ENCODE data around the gene SLC43A2.
"Not testable (repeated sequence)": the region's sequence is repeated elsewhere in the genome, so short reads cannot be mapped to it uniquely, and the experiment has no call there.

The SLC43A2 gene

DNA sequence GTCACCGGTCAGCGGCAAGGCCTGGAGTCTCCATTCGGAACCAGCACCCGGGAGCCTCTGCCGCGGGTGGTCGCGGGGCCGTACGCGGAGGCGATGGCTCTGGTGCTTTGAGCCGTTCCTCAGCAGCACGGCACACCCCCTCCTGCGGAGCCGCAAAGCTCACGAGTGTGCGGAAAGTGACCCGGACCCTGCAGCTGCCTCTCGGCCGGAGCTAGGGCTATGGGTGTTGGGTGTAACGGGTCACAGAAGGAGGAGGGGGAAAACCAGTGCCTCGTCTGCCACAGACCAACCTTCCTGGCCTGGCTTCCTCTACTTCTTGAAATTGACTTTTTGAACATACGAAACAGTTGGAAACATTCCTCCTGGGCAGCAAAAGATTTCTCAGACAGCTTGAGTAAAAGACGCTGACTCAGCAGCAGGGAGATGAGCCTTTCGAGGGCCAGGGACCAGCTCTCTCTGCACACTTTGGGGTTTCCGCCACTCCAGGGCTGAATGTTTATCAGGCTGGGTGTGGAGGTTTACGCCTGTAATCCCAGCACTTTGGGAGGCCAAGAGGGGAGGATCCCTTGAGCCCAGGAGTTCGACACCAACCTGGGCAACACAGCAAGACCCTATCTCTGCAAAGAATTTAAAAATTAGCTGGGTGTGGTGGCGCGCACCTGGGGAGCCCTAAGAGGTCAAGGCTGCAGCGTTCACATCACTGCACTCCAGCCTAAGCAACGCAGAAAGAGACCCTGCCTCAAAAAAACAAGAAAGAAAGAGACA lies 39.6 kb downstream of the SLC43A2 start:
- no peak for DNase-seq

DNA sequence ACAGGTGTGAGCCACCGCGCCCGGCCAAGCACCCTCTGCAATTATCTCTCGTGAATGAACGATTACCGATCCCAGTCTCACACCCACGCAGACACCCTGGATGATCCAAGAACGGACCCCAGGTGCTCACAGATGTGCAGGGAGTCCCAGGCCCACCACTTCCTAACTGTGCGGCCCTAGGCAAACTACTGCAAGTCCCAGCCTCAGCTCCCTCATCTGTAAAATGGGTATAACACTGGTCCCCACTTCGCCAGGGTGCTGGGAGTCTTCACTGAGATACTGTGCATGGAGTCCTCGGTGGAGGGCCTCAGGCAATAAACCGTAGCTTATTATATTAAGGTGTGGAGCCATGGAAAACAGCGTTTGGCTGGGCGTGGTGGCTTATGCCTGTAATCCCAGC lies 44.5 kb downstream of the SLC43A2 start:
- DNase-seq: no peak

DNA sequence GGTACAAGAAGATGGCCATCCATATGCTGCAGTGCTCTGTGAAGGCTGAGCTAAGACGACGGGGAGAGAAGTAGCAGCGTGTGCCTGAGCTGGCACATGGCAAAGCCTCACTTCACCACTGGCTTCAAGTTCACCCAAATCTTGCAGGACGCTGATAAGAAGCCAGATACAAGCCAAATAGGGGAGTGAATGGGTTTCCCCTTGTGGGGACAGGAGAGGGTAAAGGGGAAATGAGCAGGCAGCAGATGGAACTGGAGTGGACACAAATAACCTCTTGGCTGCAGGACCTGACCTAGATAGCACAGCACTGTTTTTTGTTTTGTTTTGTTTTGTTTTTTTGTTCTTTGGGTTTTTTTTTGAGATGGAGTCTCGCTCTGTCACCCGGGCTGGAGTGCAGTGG lies 45.1 kb downstream of the SLC43A2 start:
- no peak for DNase-seq

DNA sequence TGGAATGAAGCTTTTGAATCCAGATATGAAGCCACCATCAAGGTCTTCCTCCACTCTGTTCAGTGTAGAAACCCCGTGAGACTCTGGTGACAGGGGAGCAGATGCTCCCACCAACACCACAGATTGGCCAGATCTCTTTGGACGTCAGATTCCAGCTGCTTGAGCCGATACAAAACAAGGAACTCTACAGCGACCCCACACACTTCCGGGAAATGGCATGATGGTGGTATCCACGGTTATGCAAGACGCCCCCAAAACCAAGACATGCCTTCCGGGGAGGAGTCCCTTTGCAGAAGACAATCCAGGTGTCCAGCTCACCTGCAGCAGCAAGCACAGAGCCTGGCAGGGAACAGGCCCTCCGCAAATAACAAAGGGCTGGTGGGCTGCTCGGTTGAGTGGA lies 46.3 kb downstream of the SLC43A2 start:
- DNase-seq: no peak

DNA sequence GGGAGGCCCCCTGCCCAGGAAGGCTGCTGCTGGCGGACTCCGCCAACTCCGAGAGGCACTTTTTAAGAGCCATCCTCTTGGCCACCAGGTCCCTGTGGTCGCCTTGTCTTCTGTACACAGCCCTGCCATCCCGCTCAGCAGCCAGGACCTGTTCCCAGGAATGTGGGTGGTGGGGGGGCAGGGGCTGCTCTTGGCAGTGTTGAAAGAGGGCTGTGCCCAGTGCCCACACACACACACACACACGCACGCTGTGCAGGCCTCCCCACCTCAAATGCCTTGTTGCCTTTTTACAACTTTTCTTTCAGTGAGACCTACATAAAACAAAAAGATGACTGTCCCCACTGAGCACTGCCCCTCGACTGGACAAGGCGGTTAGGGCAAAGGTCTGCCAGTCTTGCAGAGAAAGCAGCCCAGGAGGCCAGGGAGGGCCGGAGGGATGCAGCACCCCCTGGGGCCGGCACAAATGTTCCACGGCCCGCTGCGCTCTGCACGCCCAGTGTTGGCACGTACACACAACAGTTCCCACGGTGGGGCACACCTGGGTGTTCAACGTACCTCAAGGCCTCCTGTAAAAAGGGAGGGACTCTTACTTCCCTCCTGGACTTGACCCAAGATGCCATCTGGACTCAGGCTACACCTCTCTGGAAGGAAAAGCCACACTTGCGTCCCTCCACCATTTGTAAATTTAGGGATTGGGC lies 47.5 kb downstream of the SLC43A2 start:
- DNase-seq: no peak

DNA sequence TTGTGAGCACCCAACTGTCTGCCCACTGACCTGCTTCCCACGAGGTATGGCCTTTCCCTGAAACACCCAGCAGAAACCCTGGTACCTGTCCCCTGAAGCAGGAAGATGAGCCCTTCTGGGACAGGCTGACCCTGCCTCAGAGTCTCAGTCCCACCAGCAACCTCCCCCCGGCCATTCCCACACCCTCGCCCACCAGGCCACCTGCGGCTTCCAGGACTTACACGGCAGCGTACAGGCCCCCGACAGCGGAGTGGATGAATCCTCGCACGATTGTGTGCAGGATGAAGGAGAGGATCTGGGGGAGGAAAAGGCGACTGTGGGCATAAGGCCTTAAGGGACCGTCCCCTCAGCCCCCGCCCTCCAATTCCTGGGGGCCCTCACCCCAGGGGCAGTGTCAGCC lies 50.6 kb downstream of the SLC43A2 start:
- DNase-seq: no peak

DNA sequence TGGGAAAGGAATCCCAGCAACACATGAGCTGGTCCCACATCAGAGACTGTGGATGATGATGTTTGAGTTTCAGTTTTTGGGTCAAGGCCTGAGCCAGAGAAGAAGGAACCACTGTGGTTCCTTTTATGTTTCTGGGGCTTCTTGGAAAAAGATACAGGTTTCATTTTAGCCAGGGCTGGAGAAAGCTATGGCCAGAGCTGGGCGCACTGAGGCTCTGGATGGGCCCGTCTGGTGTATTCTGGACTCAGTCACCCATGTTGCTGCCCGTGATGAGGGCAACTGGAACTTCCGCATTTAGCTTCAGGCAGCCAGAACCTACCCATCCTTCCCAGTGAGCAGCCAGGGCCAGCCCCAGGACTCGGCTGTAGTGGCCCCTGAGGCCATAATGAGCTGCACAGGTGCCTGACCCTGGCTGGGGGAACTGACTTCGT lies 51.0 kb downstream of the SLC43A2 start:
- DNase-seq: peak; percentile 74

DNA sequence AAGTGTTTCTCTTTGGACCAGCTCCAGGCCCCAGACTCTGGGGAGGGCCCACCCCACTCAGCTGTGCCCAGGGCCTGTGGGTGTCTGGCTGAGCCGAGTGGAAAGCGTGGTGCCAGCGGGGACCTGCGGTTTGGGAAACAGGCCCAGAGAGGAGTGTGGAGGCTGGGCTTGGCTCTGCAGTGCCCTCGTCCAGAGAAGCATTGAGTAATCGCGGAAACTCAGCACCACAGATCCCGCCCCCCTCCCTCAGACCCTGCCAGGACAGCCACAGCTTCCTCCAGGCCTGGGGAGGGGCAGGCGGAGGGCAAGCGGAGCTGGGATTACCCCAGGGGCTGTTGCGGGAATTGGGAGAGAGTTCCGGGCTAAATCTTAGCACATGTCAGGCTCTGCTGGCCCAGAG lies 51.5 kb downstream of the SLC43A2 start:
- DNase-seq: peak; percentile 97

DNA sequence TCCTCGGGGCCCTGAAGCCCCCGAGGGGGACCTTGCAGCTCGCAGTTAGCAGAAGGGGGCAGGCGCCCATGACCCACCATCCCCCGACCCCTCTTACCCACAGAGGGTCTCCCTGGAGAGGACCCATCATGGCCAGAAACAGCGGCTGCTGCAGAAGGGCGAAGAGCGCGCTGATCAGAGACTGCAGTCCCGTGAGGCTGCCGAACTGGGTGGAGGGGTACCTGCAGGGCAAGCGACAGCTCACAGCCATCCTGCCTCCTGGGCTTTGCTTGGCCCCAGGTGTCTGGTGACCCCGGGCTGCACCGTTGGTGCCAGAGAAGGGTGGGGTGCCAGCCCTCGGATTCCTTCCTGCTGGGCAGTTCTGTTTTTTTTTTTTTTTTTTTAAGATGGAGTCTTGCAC lies 52.1 kb downstream of the SLC43A2 start:
- no peak for DNase-seq

DNA sequence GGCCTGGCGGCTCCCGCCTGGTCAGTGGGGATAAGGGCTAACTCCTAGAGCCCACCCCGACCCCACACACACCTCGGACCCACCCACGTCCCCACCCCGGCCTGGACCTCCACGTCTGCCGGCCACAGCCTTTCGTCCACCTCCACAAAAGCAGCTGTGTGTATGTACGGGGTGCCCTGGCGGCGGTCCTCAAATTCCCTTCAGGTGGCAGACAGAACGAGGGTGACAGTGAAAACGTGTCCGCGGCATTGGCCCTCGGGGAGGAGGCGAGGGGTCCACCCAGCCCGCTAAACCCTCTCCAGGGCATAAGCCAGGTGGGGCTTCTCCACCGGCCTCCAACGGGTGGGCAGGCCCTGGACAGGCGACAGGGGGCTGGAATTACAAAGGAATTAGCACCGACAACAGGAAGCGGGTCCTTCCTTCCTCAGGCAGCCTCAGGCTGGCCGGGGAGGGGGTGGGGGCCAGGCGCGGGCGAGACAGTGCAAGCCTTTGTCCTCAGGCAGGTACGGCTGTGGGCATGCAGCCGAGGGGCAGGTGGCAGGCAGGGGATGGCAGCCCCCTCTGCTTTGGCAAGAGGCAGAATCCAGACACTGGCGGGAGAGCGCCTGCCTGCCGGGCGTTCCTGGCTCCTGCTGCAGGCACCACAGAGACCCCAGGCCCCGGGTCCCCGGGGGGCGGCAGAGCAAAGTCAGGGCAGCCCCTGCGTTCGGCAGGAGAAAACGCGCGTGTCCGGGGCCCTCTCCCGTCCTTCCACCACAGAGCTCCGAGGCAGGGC lies 53.8 kb downstream of the SLC43A2 start:
- DNase-seq: no peak

DNA sequence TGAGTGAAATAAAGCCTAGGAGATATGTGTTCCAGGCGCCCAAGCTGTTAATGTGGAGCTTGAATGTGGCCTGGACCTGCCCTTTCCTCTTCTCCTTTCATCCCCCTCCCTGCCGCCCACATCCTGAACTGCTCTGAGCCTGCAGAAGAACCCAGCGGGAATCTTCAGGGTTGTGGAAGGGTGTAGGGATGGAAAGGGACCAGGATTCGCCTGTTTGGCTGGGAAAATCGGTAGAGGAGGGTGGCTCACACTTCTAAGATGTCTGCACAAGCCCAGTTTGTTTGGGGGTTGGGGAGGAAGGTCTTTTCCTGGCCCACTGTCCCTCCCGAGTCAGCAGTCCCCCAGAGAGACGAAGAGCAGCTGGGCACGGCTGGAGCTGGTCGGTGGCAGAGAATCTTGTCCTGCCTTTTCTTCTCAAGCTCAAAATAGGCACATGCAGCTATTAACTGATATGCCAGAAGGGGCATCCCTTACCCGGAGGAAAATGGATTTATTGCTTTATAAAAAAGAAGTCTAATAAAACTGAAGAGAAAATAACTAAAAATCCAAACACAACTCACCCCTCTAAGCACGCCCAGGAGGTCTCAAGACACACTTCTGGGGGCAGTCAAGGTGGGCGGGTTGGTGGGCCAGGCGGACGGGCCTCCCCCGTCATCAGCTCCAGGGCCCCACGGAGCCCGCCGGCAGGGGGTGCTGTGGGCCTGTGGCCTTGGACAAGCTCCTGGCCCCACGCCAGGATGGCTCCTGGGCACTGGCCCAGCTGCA lies 54.5 kb downstream of the SLC43A2 start:
- peak; percentile 62 for DNase-seq

DNA sequence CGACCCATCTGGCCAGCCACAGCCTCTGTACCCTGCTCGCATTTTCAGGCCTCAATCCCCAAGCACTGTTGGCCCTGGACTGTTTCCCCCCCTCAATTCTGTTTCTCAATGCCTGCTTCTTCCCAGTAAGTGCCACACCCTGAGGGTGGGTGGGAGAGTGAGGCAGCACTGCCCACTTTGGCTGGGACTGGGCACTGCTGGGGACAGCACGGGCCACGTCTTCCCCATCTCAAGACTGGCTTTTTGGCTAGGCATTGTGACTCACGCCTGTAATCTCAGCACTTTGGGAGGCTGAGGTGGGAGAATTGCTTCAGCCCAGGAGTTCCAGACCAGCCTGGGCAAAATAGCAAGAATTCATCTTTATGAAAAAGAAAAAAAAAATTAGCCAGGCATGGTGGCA lies 56.0 kb downstream of the SLC43A2 start:
- DNase-seq: not testable (repeated sequence)

DNA sequence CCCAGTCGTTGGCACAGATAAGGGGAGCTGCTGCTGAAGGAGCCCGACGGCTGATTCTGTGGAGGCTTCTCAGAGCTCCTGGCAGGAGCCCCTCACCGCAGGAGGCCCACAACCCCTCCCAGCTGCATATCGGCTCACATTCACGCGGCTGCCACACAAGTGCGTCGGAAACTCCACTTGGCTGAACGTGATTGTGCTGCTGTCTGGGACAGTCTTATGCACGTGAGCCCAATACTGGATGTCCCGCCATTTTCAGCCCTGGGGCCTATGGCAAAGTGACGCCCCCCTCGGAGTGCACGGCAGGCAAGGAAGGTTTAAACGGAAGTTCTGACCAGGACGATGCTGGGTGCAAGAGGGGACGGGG lies 57.3 kb downstream of the SLC43A2 start:
- DNase-seq: no peak

DNA sequence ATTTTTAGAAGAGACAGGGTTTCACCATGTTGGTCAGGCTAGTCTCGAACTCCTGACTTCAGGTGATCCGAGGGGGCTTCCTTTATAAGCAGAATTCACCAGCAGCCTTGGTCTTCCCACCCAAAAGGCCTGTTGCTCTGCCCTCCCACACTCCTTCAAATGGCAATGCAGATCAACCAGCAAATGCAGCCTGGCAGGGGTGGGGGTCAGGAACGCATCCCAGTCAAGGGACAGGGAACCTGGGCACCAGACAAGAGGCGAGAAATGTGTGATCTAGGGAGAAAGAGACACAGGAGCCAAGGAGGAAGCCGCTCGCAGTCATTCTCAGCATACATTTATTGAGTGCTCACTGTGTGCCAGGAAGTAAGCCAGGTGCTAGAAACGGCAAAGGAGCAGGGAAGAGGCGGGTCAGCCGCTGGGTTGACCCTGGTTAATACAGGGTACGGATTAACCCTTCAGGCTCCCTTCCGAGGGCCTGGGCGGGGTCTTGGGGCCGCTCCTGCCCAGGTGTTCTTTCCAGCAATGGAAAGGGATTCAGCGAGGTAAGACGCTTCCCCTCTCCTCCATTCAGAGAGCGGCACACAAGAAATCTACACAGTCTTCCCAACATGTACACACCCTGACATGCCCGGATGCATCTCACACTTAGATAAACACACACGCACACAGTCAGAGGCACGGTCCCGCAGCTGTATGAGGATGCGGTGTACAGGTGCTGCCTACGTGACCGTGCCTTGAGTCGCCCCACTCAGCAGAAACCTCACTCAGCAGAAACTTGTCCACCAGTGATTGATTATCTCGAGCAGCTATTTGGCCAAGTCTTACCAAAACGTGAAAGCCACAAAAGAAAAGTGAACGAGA lies 59.5 kb downstream of the SLC43A2 start:
- DNase-seq: no peak

DNA sequence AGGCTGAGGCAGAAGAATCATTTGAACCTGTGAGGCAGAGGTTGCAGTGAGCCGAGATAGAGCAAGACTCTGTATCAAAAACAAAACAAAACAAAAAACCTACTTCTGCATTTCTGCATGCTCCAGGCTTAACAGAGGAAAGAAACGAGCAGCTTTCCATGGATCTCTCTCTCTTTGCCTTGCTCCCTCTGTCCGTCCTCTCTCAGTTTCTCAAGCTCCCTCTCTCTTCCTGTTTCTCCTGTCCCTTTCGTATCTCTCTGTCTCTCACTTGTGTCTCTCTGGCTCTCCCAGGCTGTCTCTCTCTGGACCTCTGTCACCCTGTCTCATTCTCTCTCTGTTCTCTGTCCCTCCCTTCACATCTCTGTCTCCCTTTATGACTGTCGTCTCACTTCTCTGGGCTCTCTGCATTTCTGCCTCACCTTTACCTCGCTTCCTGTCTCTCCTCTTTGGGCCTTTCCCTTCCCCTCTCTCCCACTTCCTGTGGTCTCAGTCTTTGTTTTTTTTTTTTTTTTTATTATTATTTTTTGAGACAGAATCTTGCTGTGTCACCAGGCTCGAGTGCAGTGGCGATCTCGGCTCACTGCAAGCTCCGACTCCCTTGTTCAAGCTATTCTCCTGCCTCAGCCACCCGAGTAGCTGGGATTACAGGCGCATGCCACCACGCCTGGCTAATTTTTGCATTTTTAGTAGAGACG lies 62.0 kb downstream of the SLC43A2 start:
- peak; percentile 51 for DNase-seq

DNA sequence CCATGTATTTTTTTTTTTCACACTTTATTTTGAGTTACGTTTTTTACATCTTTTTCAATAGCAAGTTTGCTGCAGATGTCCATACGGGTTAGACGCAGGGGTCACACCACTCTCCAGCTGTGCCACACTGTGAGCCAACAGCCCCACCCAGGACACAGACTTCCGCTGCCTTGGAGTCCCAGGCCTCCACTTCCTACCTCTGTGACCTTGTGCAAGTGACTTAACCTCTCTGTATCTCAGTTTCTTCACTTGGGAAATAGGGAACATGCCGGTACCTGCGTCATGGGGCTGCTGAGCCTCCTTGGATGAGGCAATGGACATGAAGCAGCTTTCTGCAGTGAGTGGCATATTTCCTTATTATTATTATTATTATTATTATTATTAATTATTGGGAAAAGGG lies 62.8 kb downstream of the SLC43A2 start:
- DNase-seq: no peak

DNA sequence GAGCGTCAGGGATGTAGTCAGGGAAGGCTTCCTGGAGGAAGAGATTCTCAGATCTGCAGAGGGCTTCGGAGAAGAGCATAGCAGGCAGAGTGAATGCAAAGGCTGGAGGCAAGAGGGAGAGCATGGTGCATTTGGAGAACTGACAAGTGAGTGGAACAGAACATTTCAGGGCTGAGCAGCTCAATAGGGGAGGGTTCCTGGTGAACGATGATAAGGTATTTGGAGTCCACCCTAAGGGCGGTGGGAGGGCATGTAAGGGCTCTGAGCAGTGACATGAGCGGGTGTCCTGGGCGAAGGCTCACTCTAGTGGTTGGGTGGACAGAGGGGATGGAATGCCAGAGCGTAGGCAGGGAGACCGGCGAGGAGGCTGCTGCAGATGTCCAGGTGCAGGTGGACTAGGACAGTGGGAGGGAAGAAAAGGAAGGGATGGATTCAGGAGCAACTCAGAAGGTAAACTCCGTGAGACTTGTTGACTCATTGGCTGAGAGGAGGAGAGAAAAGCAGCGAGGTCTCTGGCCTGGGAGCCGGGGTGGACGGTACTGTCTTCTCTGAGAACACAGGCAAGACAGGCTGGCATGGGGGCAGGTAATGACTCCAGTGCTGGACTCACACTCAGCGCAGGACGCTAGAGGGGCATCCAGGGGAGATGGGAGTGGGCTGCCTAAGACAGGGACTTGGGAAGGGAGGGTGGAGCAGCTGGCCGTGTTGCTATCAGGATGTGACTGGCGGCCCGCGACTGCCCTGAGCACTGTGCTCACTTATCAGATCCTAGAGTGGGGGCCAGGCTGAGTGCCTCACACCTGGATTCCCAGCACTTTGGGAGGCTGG lies 64.6 kb downstream of the SLC43A2 start:
- DNase-seq: no peak

DNA sequence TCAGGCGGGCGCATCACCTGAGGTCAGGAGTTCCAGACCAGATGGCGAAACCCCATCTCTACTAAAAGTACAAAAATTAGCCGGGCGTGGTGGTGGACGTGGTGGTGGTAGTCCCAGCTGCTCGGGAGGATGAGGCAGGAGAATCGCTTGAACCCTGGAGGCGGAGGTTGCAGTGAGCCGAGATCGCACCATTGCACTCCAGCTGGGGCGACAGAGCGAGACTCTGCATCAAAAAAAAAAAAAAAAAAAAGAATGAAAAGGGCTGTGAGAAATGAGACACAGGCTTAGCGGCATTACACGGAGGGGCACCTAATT lies 65.2 kb downstream of the SLC43A2 start:
- DNase-seq: not testable (repeated sequence)

DNA sequence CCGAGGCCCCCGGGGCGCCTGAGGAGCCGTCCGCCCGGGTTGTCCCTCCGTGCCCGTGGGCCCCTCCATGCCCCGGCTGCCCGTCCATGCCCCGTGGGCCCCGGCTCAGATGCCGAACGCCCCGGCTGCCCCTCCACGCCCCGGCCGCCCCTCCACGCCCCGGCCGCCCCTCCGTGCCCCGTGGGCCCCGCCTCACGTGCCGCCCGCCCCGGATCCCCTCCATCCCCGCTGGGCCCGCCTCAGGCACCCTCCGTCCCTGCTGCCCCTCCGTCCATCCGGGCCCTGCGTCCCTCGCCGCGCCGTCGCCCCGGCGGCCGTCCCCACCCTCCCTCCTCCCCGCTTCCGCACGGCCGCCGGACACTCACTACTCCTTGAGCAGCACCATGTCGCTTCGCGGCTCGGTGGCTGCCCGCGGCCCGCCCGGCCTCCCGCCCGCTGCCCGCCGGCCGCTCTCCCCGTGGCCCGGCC lies 66.4 kb downstream of the SLC43A2 start:
- no peak for DNase-seq

DNA sequence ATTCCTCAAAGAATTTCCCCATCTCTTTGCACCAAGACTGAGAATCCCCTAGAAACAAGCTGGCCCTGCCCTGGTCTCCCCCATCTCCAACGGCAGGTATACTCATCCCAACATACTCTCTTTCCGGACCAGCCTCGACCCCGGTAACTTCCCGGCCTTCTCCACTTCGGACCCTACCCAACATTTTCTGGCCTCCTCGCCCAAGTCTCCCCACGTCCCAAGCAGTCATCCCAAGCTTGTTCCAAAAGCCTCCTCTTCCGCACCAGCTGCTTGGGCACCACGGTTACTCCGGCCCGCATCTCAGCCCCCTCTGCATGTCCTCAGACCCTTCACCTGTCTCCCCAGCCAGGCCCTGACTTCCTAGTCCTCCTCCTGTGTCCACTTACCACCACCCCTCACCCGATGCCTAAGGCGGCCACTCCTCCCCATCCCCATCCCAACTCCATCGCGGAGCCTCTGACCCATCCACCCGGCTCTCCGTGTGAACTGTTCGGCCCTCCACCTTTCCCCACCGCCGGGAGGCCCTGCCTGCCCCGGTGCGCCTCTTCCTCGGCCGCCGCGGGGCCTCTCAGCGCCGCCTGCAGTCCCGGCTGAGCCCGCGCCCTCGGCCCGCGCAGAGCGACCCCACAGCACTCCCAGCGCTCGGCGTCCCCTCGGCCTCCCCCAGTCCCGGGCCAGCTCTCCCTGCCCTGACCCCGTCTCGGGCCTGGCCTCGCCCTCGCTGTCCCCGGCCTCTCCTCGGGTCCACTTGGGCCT lies 67.0 kb downstream of the SLC43A2 start:
- no peak for DNase-seq

Measured in MV-4-11 (cell line).